GM21381 (cell line): ENCODE measurements around the gene LMO2.
A peak's percentile ranks its signal among the peaks of the same experiment; 100 is the strongest.
"Not testable (repeated sequence)": the region's sequence is repeated elsewhere in the genome, so short reads cannot be mapped to it uniquely, and the experiment has no call there.

Experiments used
- ATAC-seq: cut with Tn5 transposase; IDR thresholded peaks from one replicate; pipeline ENCODE4 v1.9.1; 2021; ENCODE audit warnings: mild to moderate bottlenecking, moderate library complexity; ENCODE audit not compliant: unreplicated experiment

Gene LMO2

DNA sequence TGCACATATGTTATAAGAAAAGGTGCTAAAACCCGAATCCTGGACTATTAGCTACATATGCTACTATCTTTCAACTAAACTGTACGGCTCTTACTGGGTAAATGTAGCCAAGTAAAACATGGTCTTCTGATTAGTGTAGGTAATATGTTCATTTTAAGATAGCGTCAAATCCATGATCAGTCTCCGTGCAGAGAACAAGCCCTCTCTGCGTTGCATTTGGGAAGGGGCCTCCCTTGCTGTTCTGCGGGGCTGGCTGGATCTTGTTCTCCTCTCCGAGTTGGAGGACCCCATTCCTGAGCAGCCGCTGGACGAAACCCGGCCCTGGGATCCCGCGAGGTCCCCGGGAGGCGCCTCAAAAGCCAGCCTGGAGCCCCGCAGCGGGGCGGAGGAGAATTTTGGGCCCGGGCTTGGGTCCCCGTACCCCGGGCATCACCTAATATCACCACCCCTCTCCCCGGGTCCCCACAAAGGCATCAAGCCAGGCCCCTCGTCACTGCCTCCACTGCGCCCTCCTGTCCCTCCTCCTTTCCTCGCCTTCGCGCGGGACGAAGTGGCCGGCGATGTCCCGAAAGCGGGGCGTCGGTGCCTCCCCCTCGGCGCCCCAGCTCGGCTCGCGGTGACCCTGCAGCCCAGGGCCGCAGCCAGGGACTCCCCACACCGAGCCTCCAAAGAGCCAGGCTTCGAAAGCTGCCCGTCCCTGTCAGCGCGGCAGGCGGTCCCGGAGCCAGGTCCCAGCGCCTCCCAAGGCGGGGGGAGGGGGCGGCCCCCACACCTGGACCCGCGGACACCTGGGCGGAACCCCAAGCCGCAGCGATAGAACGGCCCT, 63.1 kb downstream of the LMO2 start:
- peak; percentile 26 for ATAC-seq

DNA sequence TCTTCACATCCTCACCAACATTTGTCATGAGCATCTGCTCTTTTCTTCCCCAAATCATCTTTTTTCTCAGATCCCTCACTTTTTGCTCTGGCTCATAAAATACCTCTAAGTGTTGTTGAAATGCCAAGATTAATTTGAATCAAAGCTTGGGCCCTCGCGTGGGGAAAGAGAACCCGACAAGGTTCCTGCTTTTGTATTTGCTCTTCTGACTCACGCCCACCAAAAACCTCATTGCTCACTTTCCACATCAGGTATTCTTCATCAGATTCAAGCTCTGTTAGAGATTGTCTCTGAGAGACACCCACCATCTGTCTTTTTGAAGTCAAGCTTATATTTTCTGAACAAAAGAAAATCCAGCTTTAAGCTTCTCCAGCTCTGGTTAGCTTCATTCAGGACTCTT, 64.7 kb downstream of the LMO2 start:
- ATAC-seq = no peak

DNA sequence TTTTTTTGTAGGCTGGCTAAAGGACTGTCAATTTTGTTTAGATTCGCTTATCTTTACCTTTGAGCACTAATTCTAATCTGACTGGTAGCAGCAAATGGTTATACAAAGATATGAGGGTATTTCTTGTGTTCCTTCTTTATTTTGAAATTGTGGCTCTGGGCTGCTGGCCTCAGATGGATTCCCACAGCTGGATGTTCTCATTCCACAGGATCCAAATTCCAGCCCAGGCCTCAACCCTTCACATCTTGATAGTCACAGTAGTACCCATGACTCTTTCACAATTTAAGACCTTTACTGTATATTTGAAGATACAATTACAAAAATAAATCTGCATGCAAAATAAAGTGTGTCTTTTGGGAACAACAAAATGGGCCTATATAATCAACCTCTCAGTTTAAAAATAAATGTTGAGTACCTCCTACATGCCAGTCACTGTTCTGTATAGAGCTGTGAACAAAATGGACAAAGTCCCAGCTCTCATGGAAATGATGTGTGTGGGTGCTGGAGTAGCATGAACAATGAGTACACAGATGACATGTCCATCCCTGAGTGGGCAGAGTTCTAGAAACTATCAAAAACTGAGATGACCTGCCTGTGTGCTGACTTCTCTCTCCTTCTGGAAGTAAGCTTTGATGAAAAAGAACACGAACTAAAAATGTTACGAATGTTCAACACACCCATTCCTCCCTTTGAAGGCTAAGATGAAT, 65.9 kb downstream of the LMO2 start:
- no peak for ATAC-seq

DNA sequence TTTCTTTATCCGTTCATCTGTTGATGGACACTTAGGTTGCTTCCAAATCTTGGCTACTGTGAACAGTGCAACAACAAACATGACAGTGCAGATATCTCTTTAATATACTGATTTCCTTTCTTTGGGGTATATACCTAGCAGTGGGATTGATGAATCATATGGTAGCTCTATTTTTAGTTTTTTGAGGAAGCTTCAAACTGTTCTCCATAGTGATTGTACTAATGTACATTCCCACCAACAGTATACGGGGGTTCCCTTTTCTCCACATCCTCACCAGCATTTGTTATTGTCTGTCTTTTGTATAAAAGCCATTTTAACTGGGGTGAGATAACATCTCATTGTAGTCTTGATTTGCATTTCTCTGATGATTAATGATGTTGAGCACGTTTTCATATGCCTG, 68.9 kb downstream of the LMO2 start:
- not testable (repeated sequence) for ATAC-seq

DNA sequence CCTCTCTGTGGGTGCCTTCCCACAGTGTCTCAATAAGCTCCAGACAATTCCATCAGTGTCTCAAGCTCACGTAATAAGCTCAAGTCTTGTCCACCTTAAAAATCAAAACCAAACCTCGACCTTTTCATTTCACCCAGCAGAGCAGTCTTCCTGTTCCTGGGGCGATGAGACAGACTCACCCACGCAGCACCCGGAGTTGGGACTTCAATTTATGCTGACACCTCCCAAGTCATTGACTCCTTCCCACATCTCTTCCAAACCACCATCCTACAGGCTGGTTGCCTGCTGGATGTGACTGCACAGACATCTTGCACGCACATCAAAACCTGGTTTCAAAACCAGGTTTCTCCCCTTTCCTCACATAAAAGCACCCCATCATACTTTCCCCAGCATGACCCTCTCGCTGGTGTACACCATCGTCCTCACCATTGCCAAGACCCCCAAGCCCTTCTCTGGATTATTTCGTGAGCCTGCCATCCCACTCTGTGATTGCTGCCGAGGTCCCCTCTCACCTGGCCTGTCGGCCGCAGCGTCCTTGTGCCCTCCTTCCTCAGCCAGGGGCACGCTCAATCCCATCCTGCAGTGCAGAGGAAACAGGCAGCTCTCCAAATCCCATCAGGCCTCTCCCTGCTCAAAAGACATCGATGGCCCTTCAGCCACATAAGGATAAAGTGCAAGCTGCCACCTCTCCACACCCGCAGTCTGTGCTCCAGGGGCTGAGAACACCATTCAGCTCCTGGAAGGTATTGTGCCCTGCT, 72.4 kb downstream of the LMO2 start:
- no peak for ATAC-seq
